Osteocyte (in vitro differentiated cells): ENCODE results near the gene TRAP1. TPM values are rescaled to one million over a fixed set of nuclear protein-coding genes. Genes with fewer than 3 reads are reported as not detected.

ENCODE experiments used
- DNase-seq: peaks from one replicate; pipeline ENCODE4 v3.0.0; 2021; ENCODE audit warnings: mixed read lengths; ENCODE audit not compliant: unreplicated experiment; ENCODE audit errors: extremely low spot score
- H3K27ac Mint-ChIP-seq: one replicate; pipeline ENCODE4 v1.8.0; 2021; ENCODE audit warnings: mild to moderate bottlenecking, mixed read lengths; ENCODE audit not compliant: unreplicated experiment
- H3K27me3 Mint-ChIP-seq: one replicate; pipeline ENCODE4 v1.8.0; 2021; ENCODE audit warnings: mixed read lengths; ENCODE audit not compliant: unreplicated experiment
- H3K36me3 Mint-ChIP-seq: one replicate; pipeline ENCODE4 v1.8.0; 2021; ENCODE audit warnings: mixed read lengths; ENCODE audit not compliant: unreplicated experiment
- H3K4me1 Mint-ChIP-seq: one replicate; pipeline ENCODE4 v1.8.0; 2021; ENCODE audit warnings: mixed read lengths; ENCODE audit not compliant: unreplicated experiment
- H3K4me3 Mint-ChIP-seq: one replicate; pipeline ENCODE4 v1.8.0; 2021; ENCODE audit warnings: mild to moderate bottlenecking, moderate library complexity, mixed read lengths; ENCODE audit not compliant: unreplicated experiment
- H3K9me3 Mint-ChIP-seq: one replicate; pipeline ENCODE4 v1.8.0; 2021; ENCODE audit warnings: mixed read lengths; ENCODE audit not compliant: unreplicated experiment
- CTCF ChIP-seq: fragments of 200-600 bp; sonication (generic); IDR thresholded peaks from 2 replicates; pipeline ENCODE4 v1.5.0; 2021; ENCODE audit warnings: antibody characterized with exemption, mild to moderate bottlenecking, moderate library complexity
- total RNA-seq: library from RNA; stranded (reverse); gene quantifications from 2 replicates; pipeline ENCODE4 v1.2.1, GENCODE V29; 2021

TRAP1 gene
- total RNA-seq, 1 donor from 2014 or later = 81.9 TPM

GRCh38 chr16:3643095-3643730, 74.1 kb downstream of the TRAP1 start:
- H3K27me3 Mint-ChIP-seq = no peaks in the 10 kb centered on the region
- peak; percentile 67 for DNase-seq
- TF ChIP-seq CTCF = no peak
- no peak overlapping the region for H3K4me3 Mint-ChIP-seq
- no peaks in the 10 kb centered on the region for H3K9me3 Mint-ChIP-seq
- H3K36me3 Mint-ChIP-seq = peaks cover 2% of the 10 kb centered on the region
- peaks cover 25% of the 10 kb centered on the region for H3K4me1 Mint-ChIP-seq
- H3K27ac Mint-ChIP-seq = peak overlapping the region; percentile 66

DNA sequence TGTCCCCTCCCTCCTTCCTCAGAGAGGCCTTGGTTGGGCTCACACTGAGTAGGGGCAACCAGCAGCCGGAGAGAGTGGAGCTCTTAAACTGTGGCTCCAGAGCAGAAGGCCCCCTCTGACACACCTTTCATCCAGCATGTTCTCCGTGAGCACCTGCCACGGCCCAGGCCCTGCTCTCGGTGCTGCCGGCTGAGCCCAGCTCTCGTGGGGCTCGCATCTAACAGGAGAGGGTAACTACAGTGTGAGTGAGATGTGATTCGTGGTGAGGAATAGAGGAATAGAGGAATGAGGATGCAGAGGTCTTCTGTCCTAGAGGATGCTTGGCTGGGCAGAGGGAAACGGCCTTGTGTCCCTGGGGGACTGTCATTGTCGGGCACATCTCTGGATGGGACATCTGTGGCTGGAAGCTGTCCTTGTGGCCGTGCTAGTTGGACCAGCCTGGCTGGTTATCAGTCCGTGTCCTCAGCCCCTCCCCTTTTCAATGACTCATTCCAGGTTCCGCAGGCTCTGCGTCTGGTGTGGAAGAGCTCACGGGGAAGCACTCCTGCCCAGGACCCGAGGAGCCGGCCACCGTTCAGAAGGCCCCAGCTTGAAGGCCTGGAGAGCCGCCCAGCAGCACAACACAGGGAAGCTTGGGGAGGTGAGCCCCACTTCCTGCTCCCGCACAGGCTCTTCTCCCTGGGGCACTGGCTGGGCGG, 74.8 kb downstream of the TRAP1 start:
- peak; percentile 78 for DNase-seq
- H3K4me1 Mint-ChIP-seq = peaks cover 27% of the 10 kb centered on the region

GRCh38 chr16:3641801-3642396, 75.4 kb downstream of the TRAP1 start:
- peak; percentile 75 for DNase-seq
- peak overlapping the region; percentile 66 for H3K27ac Mint-ChIP-seq

More for the DNA sequence above, 74.8 kb downstream of the TRAP1 start:
- Mint-ChIP-seq H3K9me3 (no peaks in the 10 kb centered on the region), H3K36me3 (peaks cover 2% of the 10 kb centered on the region), H3K27ac (peak overlapping the region; percentile 66), H3K27me3 (no peaks in the 10 kb centered on the region), H3K4me3 (no peak overlapping the region)
- TF ChIP-seq CTCF = no peak

DNA sequence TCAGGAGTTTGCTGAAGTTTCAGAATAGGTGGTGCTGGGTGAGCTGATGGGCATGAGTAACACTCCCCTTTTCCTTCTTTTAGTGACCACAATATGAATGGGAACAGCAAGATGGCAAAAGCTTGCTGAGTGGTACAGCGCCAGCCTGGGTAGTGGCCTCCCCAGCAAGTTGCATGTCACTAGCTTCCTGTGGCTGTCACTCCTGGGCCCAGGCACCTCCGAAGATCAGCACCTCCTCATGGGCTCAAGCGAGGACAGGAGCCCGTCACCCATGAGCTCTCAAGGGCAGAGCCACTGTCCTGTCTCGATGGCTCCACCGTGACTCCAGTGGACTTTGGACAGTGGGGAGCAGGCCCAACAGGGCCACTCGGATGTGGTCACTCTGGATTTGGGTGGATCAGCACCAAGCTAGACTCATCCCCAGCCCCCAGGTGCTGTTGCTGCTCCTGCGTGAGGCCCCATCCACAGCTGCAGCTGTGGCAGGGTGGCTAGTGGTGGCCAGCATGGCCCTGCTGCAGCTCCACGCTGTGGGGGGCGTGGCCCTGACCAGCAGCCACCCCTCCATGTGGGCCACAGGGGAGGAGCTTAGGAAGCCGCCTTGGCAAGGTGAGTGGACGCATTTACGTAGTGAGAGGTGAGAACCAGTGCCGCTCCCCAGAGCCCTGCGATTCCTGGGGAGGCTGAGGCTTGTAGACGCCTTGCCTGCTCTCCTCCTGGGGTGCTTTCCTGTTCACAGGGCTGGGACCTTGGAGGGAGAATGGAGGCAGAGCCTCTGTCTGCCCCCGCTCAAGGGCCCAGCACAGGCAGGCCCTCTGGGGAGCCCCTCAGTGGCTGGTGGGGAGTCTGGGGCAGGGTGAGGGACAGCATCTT, 76.5 kb downstream of the TRAP1 start:
- Mint-ChIP-seq H3K4me3 (no peak overlapping the region), H3K27ac (no peak overlapping the region), H3K27me3 (no peaks in the 10 kb centered on the region), H3K36me3 (peaks cover 2% of the 10 kb centered on the region), H3K9me3 (no peaks in the 10 kb centered on the region), H3K4me1 (peaks cover 26% of the 10 kb centered on the region)
- peak; percentile 79 for DNase-seq
- no peak for TF ChIP-seq CTCF

More at GRCh38 chr16:3641801-3642396, 75.4 kb downstream of the TRAP1 start:
- H3K9me3 Mint-ChIP-seq = no peaks in the 10 kb centered on the region
- no peak for TF ChIP-seq CTCF
- H3K27me3 Mint-ChIP-seq = no peaks in the 10 kb centered on the region
- peaks cover 2% of the 10 kb centered on the region for H3K36me3 Mint-ChIP-seq
- peaks cover 30% of the 10 kb centered on the region for H3K4me1 Mint-ChIP-seq
- no peak overlapping the region for H3K4me3 Mint-ChIP-seq
